Esophagus squamous epithelium (tissue), 5 donors: Measurements from ENCODE around the gene THADA. TPM values are rescaled to one million over a fixed set of nuclear protein-coding genes. Genes with fewer than 3 reads are reported as not detected.
"Not testable (repeated sequence)": the region's sequence is repeated elsewhere in the genome, so short reads cannot be mapped to it uniquely, and the experiment has no call there.

Experiments used
- DNase-seq: peaks from one replicate; lab custom pipeline; 2025; lab: John Stamatoyannopoulos, UW
- H3K27ac ChIP-seq, 4 donors: fragments of 200-600 bp; sonication (generic); one replicate each; pipeline ENCODE4 v1.5.1; 2016 to 2019; ENCODE audit warnings: mild to moderate bottlenecking in 1 of 4
- H3K27me3 ChIP-seq, 4 donors: fragments of 200-600 bp; sonication (generic); 1 replicate in 3 of 4; 2 replicates in 1 of 4; pipeline versions ENCODE4 v1.5.1 to v1.6.0; 2017 to 2021; ENCODE audit warnings: antibody characterized with exemption in 1 of 4
- H3K36me3 ChIP-seq, 3 donors: fragments of 200-600 bp; sonication (generic); one replicate each; pipeline ENCODE4 v1.5.1; 2016 to 2019
- H3K4me1 ChIP-seq, 3 donors: fragments of 200-600 bp; sonication (generic); one replicate each; pipeline ENCODE4 v1.5.1; 2017 to 2019
- H3K4me3 ChIP-seq, 4 donors: fragments of 200-600 bp; sonication (generic); 1 replicate in 3 of 4; 2 replicates in 1 of 4; pipeline ENCODE4 v1.5.1; 2016 to 2019; ENCODE audit warnings: mild to moderate bottlenecking in 2 of 4, moderate library complexity in 1 of 4
- H3K9me3 ChIP-seq, 3 donors: fragments of 200-600 bp; sonication (generic); one replicate each; pipeline ENCODE4 v1.5.1; 2016 to 2019
- CTCF ChIP-seq, 6 experiments: fragments of 450-650 bp in 4 of 6; fragments of 200-600 bp in 2 of 6; sonication (generic) in 2 of 6; IDR thresholded peaks; one replicate each; pipeline ENCODE4 v1.5.1; 2016 to 2019; ENCODE audit warnings: antibody characterized with exemption in 6 of 6, mild to moderate bottlenecking in 4 of 6, moderate library complexity in 4 of 6
- POLR2A ChIP-seq, 4 donors: fragments of 450-650 bp; IDR thresholded peaks; one replicate each; pipeline ENCODE4 v1.6.1; 2017; ENCODE audit warnings: antibody characterized with exemption in 4 of 4, mild to moderate bottlenecking in 4 of 4, moderate library complexity in 3 of 4
- WGBS, 2 donors: methylation state at CpG; one replicate each; pipeline ENCODE4 v1.1.5; 2018; 5-methylcytosine and 5-hydroxymethylcytosine counted together
- intact Hi-C: fragments of 100-400 bp; cut with DNase I; formaldehyde crosslinking; loops from one replicate; pipeline ENCODE4 v1.15.0; 2022
- total RNA-seq, 4 donors: library from RNA; depleted of rRNA; stranded (reverse); fragments of >200 nt; gene quantifications; one replicate each; pipeline ENCODE4 v1.1.0, GENCODE V29; 2016
- donor health status: DM: yes; HTN: yes; CAD: no.

THADA gene
- total RNA-seq, 4 donors from 2014 or later = 14.0 to 32.2 (median 21.0) TPM

GRCh38 chr2:43539436-43539835, 56.4 kb downstream of the THADA start:
- peak overlapping the region; percentile 28 to 80 (median 74) for H3K27ac ChIP-seq
- TF ChIP-seq POLR2A (IDR thresholded peaks at IDR 0.05) (no peak), CTCF (IDR thresholded peaks at IDR 0.05) (no peak)
- no peaks in the 10 kb centered on the region for H3K27me3 ChIP-seq
- no peak overlapping the region for H3K4me3 ChIP-seq
- WGBS, 2 donors = 92 to 93% methylated on average over 5 of the region's 5 CpGs
- peaks cover 4 to 42% (median 24%) of the 10 kb centered on the region in 3 donors for H3K4me1 ChIP-seq
- no peak for DNase-seq
- intact Hi-C loops = no loop called here
- no peaks in the 10 kb centered on the region for H3K9me3 ChIP-seq
- peaks cover 0 to 16% (median 0%) of the 10 kb centered on the region in 3 donors for H3K36me3 ChIP-seq

DNA sequence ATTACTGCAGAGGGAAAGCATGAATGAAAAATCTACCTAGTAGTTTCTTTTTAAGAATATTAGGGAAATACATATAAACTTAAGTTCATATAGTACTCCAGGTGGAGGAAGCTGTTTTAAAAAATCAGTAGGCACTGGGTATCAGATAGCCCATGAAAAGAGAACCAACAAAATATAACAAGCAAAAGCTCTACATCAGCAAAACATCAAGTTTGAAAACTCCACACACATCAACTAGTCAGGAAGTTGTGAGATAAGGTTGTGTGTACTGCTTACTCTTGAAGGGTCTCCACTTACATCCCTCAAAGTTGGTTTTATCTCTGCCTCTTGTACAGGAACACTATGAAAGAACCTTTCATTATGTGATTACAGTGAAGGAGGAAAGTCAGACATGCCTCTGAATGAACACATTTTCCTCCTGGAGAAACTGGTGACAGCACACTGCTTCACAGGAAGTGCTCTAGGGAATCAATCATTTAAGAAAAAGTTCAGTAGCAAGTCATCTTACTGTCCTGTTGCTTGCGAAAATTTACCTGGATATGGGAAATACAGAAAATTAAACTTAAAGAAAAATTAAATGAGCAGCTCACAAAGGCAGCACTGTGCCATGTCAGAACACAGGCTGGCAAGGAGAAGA, 57.7 kb downstream of the THADA start:
- peak overlapping the region; percentile 20 to 80 (median 74) for H3K27ac ChIP-seq
- WGBS, 2 donors = 77 to 89% methylated on average over 1 of the region's 1 CpG
- H3K36me3 ChIP-seq = peaks cover 0 to 19% (median 0%) of the 10 kb centered on the region in 3 donors
- H3K9me3 ChIP-seq = no peaks in the 10 kb centered on the region
- TF ChIP-seq POLR2A (IDR thresholded peaks at IDR 0.05) = no peak
- TF ChIP-seq CTCF (IDR thresholded peaks at IDR 0.05) = no peak
- intact Hi-C loops = no loop called here
- no peak for DNase-seq
- H3K4me3 ChIP-seq = no peak overlapping the region
- peaks cover 4 to 42% (median 24%) of the 10 kb centered on the region in 3 donors for H3K4me1 ChIP-seq
- H3K27me3 ChIP-seq = no peaks in the 10 kb centered on the region

DNA sequence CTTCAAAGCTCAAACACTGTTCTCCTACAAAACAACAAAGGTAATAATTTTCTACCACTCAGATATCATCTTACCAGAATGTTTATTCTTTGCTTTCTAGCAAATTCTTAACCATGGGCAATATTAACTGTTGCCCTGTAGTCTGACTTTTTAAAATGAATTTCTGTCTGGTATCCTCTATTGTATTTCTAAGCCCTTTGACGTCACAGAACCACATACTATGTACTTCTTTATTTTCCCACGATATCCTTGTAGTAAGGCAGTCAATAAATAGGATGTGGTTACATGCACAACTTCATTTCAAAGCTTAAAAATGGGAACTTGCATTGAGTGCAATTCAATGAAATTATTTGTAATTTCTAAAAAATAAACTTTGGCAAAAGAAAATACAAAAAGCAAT, 58.7 kb downstream of the THADA start:
- intact Hi-C loops = no loop called here
- H3K36me3 ChIP-seq = peaks cover 0 to 19% (median 0%) of the 10 kb centered on the region in 3 donors
- no peak overlapping the region for H3K27ac ChIP-seq
- TF ChIP-seq POLR2A (IDR thresholded peaks at IDR 0.05) (peak in 1 of 4 donors; percentile 33), CTCF (IDR thresholded peaks at IDR 0.05) (no peak)
- no peak for DNase-seq
- H3K4me3 ChIP-seq = no peak overlapping the region
- peaks cover 4 to 40% (median 24%) of the 10 kb centered on the region in 3 donors for H3K4me1 ChIP-seq
- WGBS, 2 donors = 43 to 53% methylated on average over 2 of the region's 2 CpGs
- H3K27me3 ChIP-seq = no peaks in the 10 kb centered on the region
- no peaks in the 10 kb centered on the region for H3K9me3 ChIP-seq

DNA sequence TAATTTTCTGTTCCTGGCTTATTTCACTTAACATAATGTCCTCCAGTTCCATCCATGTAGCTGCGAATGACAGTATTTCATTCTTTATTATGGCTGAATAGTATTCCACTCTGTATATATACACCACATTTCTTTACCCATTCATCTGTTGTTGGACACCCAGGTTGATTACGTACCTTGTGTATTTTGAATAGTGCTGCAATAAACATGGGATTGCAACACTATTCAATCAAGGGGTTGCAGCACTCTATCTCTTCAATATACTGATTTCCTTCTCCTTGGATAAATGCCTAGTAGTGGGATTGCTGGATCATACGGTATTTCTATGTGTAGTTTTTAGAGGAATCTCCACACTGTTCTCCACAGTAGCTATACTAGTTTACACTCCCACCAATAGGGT, 61.3 kb downstream of the THADA start:
- 90 to 96% methylated on average over 3 of the region's 3 CpGs for WGBS, 2 donors
- Histone ChIP-seq H3K9me3 (no peaks in the 10 kb centered on the region), H3K36me3 (peaks cover 0 to 19% (median 0%) of the 10 kb centered on the region in 3 donors), H3K4me1 (peaks cover 0 to 14% (median 8%) of the 10 kb centered on the region in 3 donors), H3K27me3 (no peaks in the 10 kb centered on the region), H3K27ac (no peak overlapping the region), H3K4me3 (no peak overlapping the region)
- DNase-seq = no peak
- intact Hi-C loops = no loop called here
- TF ChIP-seq CTCF (IDR thresholded peaks at IDR 0.05) (no peak), POLR2A (IDR thresholded peaks at IDR 0.05) (no peak)

- H3K27me3 ChIP-seq, H3K4me1 ChIP-seq, H3K4me3 ChIP-seq, H3K27ac ChIP-seq, H3K36me3 ChIP-seq, intact Hi-C loops, H3K9me3 ChIP-seq, DNase-seq: not testable (repeated sequence)
- WGBS, 2 donors = 97 to 100% methylated on average over 3 of the region's 3 CpGs
Measured at GRCh38 chr2:43532572-43532971, 63.3 kb downstream of the THADA start.
